Measurements from ENCODE around the gene FER. TPM values are rescaled to one million over a fixed set of nuclear protein-coding genes. Genes with fewer than 3 reads are reported as not detected.

FER gene
- polyA plus RNA-seq, 1 of the 3 experiments (the other 2 are of a cell fraction), result 1.8 TPM

DNA sequence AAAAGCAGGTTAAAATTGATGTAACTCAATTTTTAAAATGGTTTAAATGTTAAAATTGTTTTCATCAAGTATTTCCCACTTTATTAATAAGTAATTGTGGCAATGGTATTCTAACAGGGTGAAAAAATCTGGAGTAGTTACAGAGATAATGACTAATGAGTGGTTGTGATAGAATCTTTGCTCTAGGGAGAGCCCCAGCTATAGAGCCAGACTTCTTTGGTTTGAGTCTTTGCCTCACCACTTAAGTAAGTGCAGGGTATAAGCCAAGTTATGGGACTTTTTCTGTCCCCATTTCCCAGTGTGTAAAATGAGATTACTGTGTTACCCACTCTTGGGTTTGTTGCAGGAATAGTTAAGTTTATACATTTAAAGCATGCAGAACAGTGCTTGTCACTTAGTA, 158.1 kb downstream of the FER start:
- H3K4me1 ChIP-seq (ENCODE audit: control insufficient read depth in 1 of 2, insufficient read depth in 2 of 2, low read depth in 1 of 2, low read length in 1 of 2), result no peaks in the 10 kb centered on the region; a peak in 2 of 4 replicates
- no peak overlapping the region for H3K9ac ChIP-seq
- TF ChIP-seq TAF1 (IDR thresholded peaks at IDR 0.05; ENCODE audit: borderline replicate concordance, low read depth, low read length) (no peak), FOXJ3 (CRISPR knock-in tag; IDR thresholded peaks at IDR 0.05) (no peak), RAD21 (IDR thresholded peaks at IDR 0.05; ENCODE audit: low read length) (no peak), FOSL2 (IDR thresholded peaks at IDR 0.05; ENCODE audit: borderline replicate concordance, low read depth) (no peak), MXI1 (IDR thresholded peaks at IDR 0.05; ENCODE audit: low read depth, low read length) (no peak), NFIC (IDR thresholded peaks at IDR 0.05; ENCODE audit: borderline replicate concordance) (no peak), EZH2phosphoT487 (IDR thresholded peaks at IDR 0.05; ENCODE audit: borderline replicate concordance, low read depth) (no peak), EP300 (IDR thresholded peaks at IDR 0.05; ENCODE audit: borderline replicate concordance in 1 of 2, low read depth in 1 of 2, low read length in 1 of 2) (no peak), ELF1 (IDR thresholded peaks at IDR 0.05) (no peak), GABPA (IDR thresholded peaks at IDR 0.05; ENCODE audit: low read depth) (no peak)
- TF ChIP-seq, protein P1, sequence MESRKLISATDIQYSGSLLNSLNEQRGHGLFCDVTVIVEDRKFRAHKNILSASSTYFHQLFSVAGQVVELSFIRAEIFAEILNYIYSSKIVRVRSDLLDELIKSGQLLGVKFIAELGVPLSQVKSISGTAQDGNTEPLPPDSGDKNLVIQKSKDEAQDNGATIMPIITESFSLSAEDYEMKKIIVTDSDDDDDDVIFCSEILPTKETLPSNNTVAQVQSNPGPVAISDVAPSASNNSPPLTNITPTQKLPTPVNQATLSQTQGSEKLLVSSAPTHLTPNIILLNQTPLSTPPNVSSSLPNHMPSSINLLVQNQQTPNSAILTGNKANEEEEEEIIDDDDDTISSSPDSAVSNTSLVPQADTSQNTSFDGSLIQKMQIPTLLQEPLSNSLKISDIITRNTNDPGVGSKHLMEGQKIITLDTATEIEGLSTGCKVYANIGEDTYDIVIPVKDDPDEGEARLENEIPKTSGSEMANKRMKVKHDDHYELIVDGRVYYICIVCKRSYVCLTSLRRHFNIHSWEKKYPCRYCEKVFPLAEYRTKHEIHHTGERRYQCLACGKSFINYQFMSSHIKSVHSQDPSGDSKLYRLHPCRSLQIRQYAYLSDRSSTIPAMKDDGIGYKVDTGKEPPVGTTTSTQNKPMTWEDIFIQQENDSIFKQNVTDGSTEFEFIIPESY (IDR thresholded peaks at IDR 0.05; ENCODE audit: borderline replicate concordance, low read depth), result no peak
- TF ChIP-seq, protein P2, sequence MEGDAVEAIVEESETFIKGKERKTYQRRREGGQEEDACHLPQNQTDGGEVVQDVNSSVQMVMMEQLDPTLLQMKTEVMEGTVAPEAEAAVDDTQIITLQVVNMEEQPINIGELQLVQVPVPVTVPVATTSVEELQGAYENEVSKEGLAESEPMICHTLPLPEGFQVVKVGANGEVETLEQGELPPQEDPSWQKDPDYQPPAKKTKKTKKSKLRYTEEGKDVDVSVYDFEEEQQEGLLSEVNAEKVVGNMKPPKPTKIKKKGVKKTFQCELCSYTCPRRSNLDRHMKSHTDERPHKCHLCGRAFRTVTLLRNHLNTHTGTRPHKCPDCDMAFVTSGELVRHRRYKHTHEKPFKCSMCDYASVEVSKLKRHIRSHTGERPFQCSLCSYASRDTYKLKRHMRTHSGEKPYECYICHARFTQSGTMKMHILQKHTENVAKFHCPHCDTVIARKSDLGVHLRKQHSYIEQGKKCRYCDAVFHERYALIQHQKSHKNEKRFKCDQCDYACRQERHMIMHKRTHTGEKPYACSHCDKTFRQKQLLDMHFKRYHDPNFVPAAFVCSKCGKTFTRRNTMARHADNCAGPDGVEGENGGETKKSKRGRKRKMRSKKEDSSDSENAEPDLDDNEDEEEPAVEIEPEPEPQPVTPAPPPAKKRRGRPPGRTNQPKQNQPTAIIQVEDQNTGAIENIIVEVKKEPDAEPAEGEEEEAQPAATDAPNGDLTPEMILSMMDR (IDR thresholded peaks at IDR 0.05), result no peak
- TF ChIP-seq, protein P3, sequence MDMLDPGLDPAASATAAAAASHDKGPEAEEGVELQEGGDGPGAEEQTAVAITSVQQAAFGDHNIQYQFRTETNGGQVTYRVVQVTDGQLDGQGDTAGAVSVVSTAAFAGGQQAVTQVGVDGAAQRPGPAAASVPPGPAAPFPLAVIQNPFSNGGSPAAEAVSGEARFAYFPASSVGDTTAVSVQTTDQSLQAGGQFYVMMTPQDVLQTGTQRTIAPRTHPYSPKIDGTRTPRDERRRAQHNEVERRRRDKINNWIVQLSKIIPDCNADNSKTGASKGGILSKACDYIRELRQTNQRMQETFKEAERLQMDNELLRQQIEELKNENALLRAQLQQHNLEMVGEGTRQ (IDR thresholded peaks at IDR 0.05; ENCODE audit: borderline replicate concordance, low read depth, low read length), result no peak
- TF ChIP-seq, protein P4, sequence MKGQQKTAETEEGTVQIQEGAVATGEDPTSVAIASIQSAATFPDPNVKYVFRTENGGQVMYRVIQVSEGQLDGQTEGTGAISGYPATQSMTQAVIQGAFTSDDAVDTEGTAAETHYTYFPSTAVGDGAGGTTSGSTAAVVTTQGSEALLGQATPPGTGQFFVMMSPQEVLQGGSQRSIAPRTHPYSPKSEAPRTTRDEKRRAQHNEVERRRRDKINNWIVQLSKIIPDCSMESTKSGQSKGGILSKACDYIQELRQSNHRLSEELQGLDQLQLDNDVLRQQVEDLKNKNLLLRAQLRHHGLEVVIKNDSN (IDR thresholded peaks at IDR 0.05; ENCODE audit: borderline replicate concordance, low read depth), result no peak
- peaks cover 0 to 12% of the 10 kb centered on the region in 2 experiments for H3K36me3 ChIP-seq (replicated peaks in 1 of 2; ENCODE audit: control insufficient read depth in 1 of 2, insufficient read depth in 2 of 2, low read length in 1 of 2)
- POLR2A ChIA-PET, result no interaction called here
- no peaks in the 10 kb centered on the region for H3K9me2 ChIP-seq
- no peaks in the 10 kb centered on the region; the same call in 1 of the 2 replicates for H3K79me2 ChIP-seq (ENCODE audit: insufficient read depth)
- H3F3A ChIP-seq (replicated peaks; ENCODE audit: insufficient read depth), result peaks cover 16% of the 10 kb centered on the region
- no peak overlapping the region for H3K27ac ChIP-seq (ENCODE audit: low read depth in 2 of 2, low read length in 1 of 2)
- no peaks in the 10 kb centered on the region for H4K20me1 ChIP-seq (ENCODE audit: insufficient read depth)
- H3K4me3 ChIP-seq (ENCODE audit: low read depth in 2 of 2, low read length in 1 of 2), result no peak overlapping the region
- H3K4me2 ChIP-seq, result no peak overlapping the region
- no peak for DNase-seq
- no peaks in the 10 kb centered on the region for H3K9me3 ChIP-seq
- no peak overlapping the region for H2AFZ ChIP-seq (ENCODE audit: low read depth)
- CTCF ChIA-PET, result no interaction called here
- no peaks in the 10 kb centered on the region for H3K27me3 ChIP-seq (ENCODE audit: insufficient read depth)
